Lung (tissue), 12 donors: Measurements from ENCODE around the gene TOR1AIP2. TPM values are rescaled to one million over a fixed set of nuclear protein-coding genes. Genes with fewer than 3 reads are reported as not detected.

Experiments
- ATAC-seq: fragments of 200-7000 bp; cut with Tn5 transposase; one replicate; pipeline ENCODE4 v1.9.1; 2020; ENCODE audit warnings: moderate number of reproducible peaks; ENCODE audit not compliant: insufficient read depth, low FRiP score
- DNase-seq, 3 donors: peaks; one replicate each; pipeline ENCODE4 v3.0.0-alpha.2; 2013 to 2017
- H3K27ac ChIP-seq, 2 donors: one replicate each; pipeline ENCODE4 v1.5.1; 2013; ENCODE audit warnings: mild to moderate bottlenecking in 2 of 2, moderate library complexity in 2 of 2, control low read depth in 1 of 2, inconsistent platforms in 1 of 2, low read depth in 1 of 2, low read length in 1 of 2
- H3K27me3 ChIP-seq, 3 donors: one replicate each; pipeline ENCODE4 v1.5.1; 2013; ENCODE audit warnings: low read length in 2 of 3; ENCODE audit not compliant: control insufficient read depth in 3 of 3, insufficient read depth in 3 of 3
- H3K36me3 ChIP-seq, 4 donors: one replicate each; pipeline ENCODE4 v1.5.1; 2013; ENCODE audit warnings: low read length in 4 of 4, mild to moderate bottlenecking in 1 of 4, moderate library complexity in 1 of 4; ENCODE audit not compliant: control insufficient read depth in 4 of 4, insufficient read depth in 4 of 4
- H3K4me1 ChIP-seq, 5 donors: one replicate each; pipeline ENCODE4 v1.5.1; 2013; ENCODE audit warnings: low read length in 5 of 5, mild to moderate bottlenecking in 2 of 5, moderate library complexity in 1 of 5; ENCODE audit not compliant: control insufficient read depth in 5 of 5, insufficient read depth in 5 of 5
- H3K4me3 ChIP-seq: one replicate; pipeline ENCODE4 v1.5.1; 2013; ENCODE audit warnings: mild to moderate bottlenecking, control low read depth, moderate library complexity
- H3K9ac ChIP-seq, 2 donors: one replicate each; pipeline ENCODE4 v1.5.1; 2013; ENCODE audit warnings: low read length in 2 of 2, control low read depth in 1 of 2; ENCODE audit not compliant: insufficient read depth in 1 of 2
- H3K9me3 ChIP-seq, 4 donors: one replicate each; pipeline ENCODE4 v1.5.1; 2013; ENCODE audit warnings: low read length in 3 of 4, mild to moderate bottlenecking in 1 of 4, moderate library complexity in 1 of 4; ENCODE audit not compliant: control insufficient read depth in 4 of 4, insufficient read depth in 3 of 4
- CTCF ChIP-seq: IDR thresholded peaks from 2 replicates; pipeline ENCODE4 v1.5.1; 2012; ENCODE audit warnings: mild to moderate bottlenecking; ENCODE audit errors: control extremely low read depth, extremely low read depth
- whole genome bisulfite sequencing, 2 donors: extraction: QIAGEN DNeasy Blood & Tissue Kit; methylation state at CpG; one replicate each; pipeline ENCODE4 v1.1.7; 2013; 5-methylcytosine and 5-hydroxymethylcytosine counted together
- polyA plus RNA-seq, 2 donors: library from polyadenylated mRNA; stranded (reverse); fragments of 200-250 nt; gene quantifications; one replicate each; pipeline ENCODE4 v1.2.1, GENCODE V29; 2013
- total RNA-seq, 2 donors: library from RNA; depleted of rRNA in 1 of 2; stranded (reverse); fragments of >200 nt in 1 of 2; gene quantifications; one replicate each; pipeline ENCODE4 v1.2.1, GENCODE V29; 2014 to 2021
- donor health status: control.
- donor health status: control.
- donor health status: Bipolar disorder and iron deficiency.
- donor health status: healthy.
- donor health status: DM: yes; HTN: yes; CAD: no.

Gene TOR1AIP2
- total and polyA plus RNA-seq, 4 donors, result 10.1 to 118 (median 51.6) TPM

- H3K9me3 ChIP-seq, result no peaks in the 10 kb centered on the region
- no peak overlapping the region for H3K9ac ChIP-seq
- no peak for ATAC-seq
- TF ChIP-seq CTCF, result no peak
- no peaks in the 10 kb centered on the region for H3K27me3 ChIP-seq
- no peaks in the 10 kb centered on the region for H3K4me1 ChIP-seq
- 91 to 95% methylated on average over 5 of the region's 5 CpGs for WGBS, 2 donors
- no peak overlapping the region for H3K27ac ChIP-seq
- H3K4me3 ChIP-seq, result no peak overlapping the region
- no peak for DNase-seq
- peaks cover 0 to 4% (median under 1%) of the 10 kb centered on the region in 4 donors for H3K36me3 ChIP-seq
Observed at GRCh38 chr1:179925302-179925701, 47.7 kb upstream of the TOR1AIP2 start.

- H3K9ac ChIP-seq, result no peak overlapping the region
- H3K36me3 ChIP-seq, result peaks cover 0 to 6% (median 4%) of the 10 kb centered on the region in 4 donors
- no peaks in the 10 kb centered on the region for H3K27me3 ChIP-seq
- H3K4me3 ChIP-seq, result no peak overlapping the region
- DNase-seq, result no peak
- no peak overlapping the region for H3K27ac ChIP-seq
- WGBS, 2 donors, result 93 to 98% methylated on average over 1 of the region's 1 CpG
- no peaks in the 10 kb centered on the region for H3K4me1 ChIP-seq
- TF ChIP-seq CTCF, result no peak
- no peaks in the 10 kb centered on the region for H3K9me3 ChIP-seq
- ATAC-seq, result no peak
Observed at GRCh38 chr1:179924268-179924667, 46.7 kb upstream of the TOR1AIP2 start.

- H3K9me3 ChIP-seq, result no peaks in the 10 kb centered on the region
- H3K9ac ChIP-seq, result no peak overlapping the region
- no peak for TF ChIP-seq CTCF
- no peak overlapping the region for H3K4me3 ChIP-seq
- no peak overlapping the region for H3K27ac ChIP-seq
- H3K4me1 ChIP-seq, result no peaks in the 10 kb centered on the region
- ATAC-seq (no peak), DNase-seq (no peak)
- H3K36me3 ChIP-seq, result peaks cover under 1 to 14% (median 13%) of the 10 kb centered on the region in 4 donors
- H3K27me3 ChIP-seq, result no peaks in the 10 kb centered on the region
Observed at GRCh38 chr1:179923029-179923428, 45.4 kb upstream of the TOR1AIP2 start.
